CD4-positive, alpha-beta T cell treated with Interleukin-10 for 1 hour (primary cell): ENCODE data around the gene LURAP1L.

ENCODE experiments used
- DNase-seq: peaks from one replicate; pipeline ENCODE4 v3.0.0-alpha.2; 2020

LURAP1L gene

GRCh38 chr9:12777121-12778022 is 2.6 kb downstream of the LURAP1L start:
- DNase-seq, result no peak

GRCh38 chr9:12778389-12778788 is 3.6 kb downstream of the LURAP1L start:
- DNase-seq, result no peak

- no peak for DNase-seq
Measured at GRCh38 chr9:12781226-12781733, 6.5 kb downstream of the LURAP1L start.

- DNase-seq, result no peak
Measured at GRCh38 chr9:12783767-12784460, 9.1 kb downstream of the LURAP1L start.

- DNase-seq, result no peak
Measured at GRCh38 chr9:12784461-12785259, 9.8 kb downstream of the LURAP1L start.

GRCh38 chr9:12785260-12785770 is 10.5 kb downstream of the LURAP1L start:
- DNase-seq, result no peak

GRCh38 chr9:12785941-12786340 is 11.1 kb downstream of the LURAP1L start:
- DNase-seq, result no peak

GRCh38 chr9:12790001-12790400 is 15.2 kb downstream of the LURAP1L start:
- no peak for DNase-seq

- no peak for DNase-seq
Measured at GRCh38 chr9:12790883-12791282, 16.1 kb downstream of the LURAP1L start.

GRCh38 chr9:12794101-12794799 is 19.4 kb downstream of the LURAP1L start:
- no peak for DNase-seq

- DNase-seq, result no peak
Measured at GRCh38 chr9:12796601-12797000, 21.8 kb downstream of the LURAP1L start.

GRCh38 chr9:12797037-12797436 is 22.2 kb downstream of the LURAP1L start:
- no peak for DNase-seq

GRCh38 chr9:12798066-12798770 is 23.4 kb downstream of the LURAP1L start:
- DNase-seq, result no peak

GRCh38 chr9:12801187-12801586 is 26.4 kb downstream of the LURAP1L start:
- DNase-seq, result no peak

GRCh38 chr9:12801663-12802062 is 26.8 kb downstream of the LURAP1L start:
- DNase-seq, result no peak

GRCh38 chr9:12802093-12802492 is 27.3 kb downstream of the LURAP1L start:
- DNase-seq, result no peak

GRCh38 chr9:12808569-12808968 is 33.7 kb downstream of the LURAP1L start:
- no peak for DNase-seq

- DNase-seq, result no peak
Measured at GRCh38 chr9:12809720-12810119, 34.9 kb downstream of the LURAP1L start.

GRCh38 chr9:12811935-12812334 is 37.1 kb downstream of the LURAP1L start:
- DNase-seq, result no peak

- DNase-seq, result no peak
Measured at GRCh38 chr9:12812710-12813109, 37.9 kb downstream of the LURAP1L start.

- DNase-seq, result no peak
Measured at GRCh38 chr9:12813533-12813932, 38.7 kb downstream of the LURAP1L start.
